ENCODE data around the gene CT45A9.
"Not testable (repeated sequence)": the region's sequence is repeated elsewhere in the genome, so short reads cannot be mapped to it uniquely, and the experiment has no call there.

- TF ChIP-seq FOXM1 (IDR thresholded peaks at IDR 0.05; ENCODE audit: borderline replicate concordance); SUZ12 (IDR thresholded peaks at IDR 0.05); ZNF384 (IDR thresholded peaks at IDR 0.05): not testable (repeated sequence)
These were observed 17.4 kb upstream of the CT45A9 start for GRCh38 chrX:135888976-135889375.

Measured in HEK293T (cell line).